HG02759 (cell line): ENCODE results near the gene ZDHHC9.
"Not testable (repeated sequence)": the region's sequence is repeated elsewhere in the genome, so short reads cannot be mapped to it uniquely, and the experiment has no call there.

Experiments
- ATAC-seq: cut with Tn5 transposase; IDR thresholded peaks from one replicate; pipeline ENCODE4 v1.9.1; 2021; ENCODE audit warnings: mild to moderate bottlenecking, moderate library complexity; ENCODE audit not compliant: unreplicated experiment

Gene ZDHHC9

GRCh38 chrX:129843459-129844306 lies at the start of gene ZDHHC9:
Gene ZDHHC9, minus strand, starts transcription at chrX:129843886. Its CDS starts 1,941 bp downstream, at chrX:129841945.
- ATAC-seq = peak; percentile 99

- no peak for ATAC-seq
These were observed 33.7 kb upstream of the ZDHHC9 start for GRCh38 chrX:129877401-129877800.

- ATAC-seq = no peak
These were observed 33.2 kb upstream of the ZDHHC9 start for GRCh38 chrX:129876771-129877305.

- no peak for ATAC-seq
These were observed 32.0 kb upstream of the ZDHHC9 start for GRCh38 chrX:129875669-129876068.

GRCh38 chrX:129872524-129872923 lies 28.8 kb upstream of the ZDHHC9 start:
- ATAC-seq = no peak

GRCh38 chrX:129866321-129866720 lies 22.6 kb upstream of the ZDHHC9 start:
- ATAC-seq = not testable (repeated sequence)

GRCh38 chrX:129859134-129859533 lies 15.4 kb upstream of the ZDHHC9 start:
- not testable (repeated sequence) for ATAC-seq

GRCh38 chrX:129851825-129852224 lies 8.1 kb upstream of the ZDHHC9 start:
- not testable (repeated sequence) for ATAC-seq

- ATAC-seq = no peak
These were observed 3.0 kb upstream of the ZDHHC9 start for GRCh38 chrX:129846716-129847115.

- ATAC-seq = no peak
These were observed 2.0 kb upstream of the ZDHHC9 start for GRCh38 chrX:129845616-129846190.

- ATAC-seq = no peak
These were observed 552 bp downstream of the ZDHHC9 start for GRCh38 chrX:129843209-129843458.

GRCh38 chrX:129842510-129843208 lies 1.0 kb downstream of the ZDHHC9 start:
- ATAC-seq = no peak

- ATAC-seq = no peak
These were observed 3.3 kb downstream of the ZDHHC9 start for GRCh38 chrX:129840344-129840743.

- no peak for ATAC-seq
These were observed 6.9 kb downstream of the ZDHHC9 start for GRCh38 chrX:129836827-129837226.

- ATAC-seq = no peak
These were observed 10.3 kb downstream of the ZDHHC9 start for GRCh38 chrX:129833153-129833990.

GRCh38 chrX:129831091-129831885 lies 12.4 kb downstream of the ZDHHC9 start:
- no peak for ATAC-seq

- no peak for ATAC-seq
These were observed 13.2 kb downstream of the ZDHHC9 start for GRCh38 chrX:129830494-129830893.

GRCh38 chrX:129825746-129826505 lies 17.8 kb downstream of the ZDHHC9 start:
- ATAC-seq = no peak

GRCh38 chrX:129824620-129825019 lies 19.1 kb downstream of the ZDHHC9 start:
- ATAC-seq = no peak
